ENCODE measurements around the gene KRT36. TPM values are rescaled to one million over a fixed set of nuclear protein-coding genes. Genes with fewer than 3 reads are reported as not detected.
A peak's percentile ranks its signal among the peaks of the same experiment; 100 is the strongest.

Gene KRT36
- total RNA-seq, 2 donors from 2014 or later: not detected

DNA sequence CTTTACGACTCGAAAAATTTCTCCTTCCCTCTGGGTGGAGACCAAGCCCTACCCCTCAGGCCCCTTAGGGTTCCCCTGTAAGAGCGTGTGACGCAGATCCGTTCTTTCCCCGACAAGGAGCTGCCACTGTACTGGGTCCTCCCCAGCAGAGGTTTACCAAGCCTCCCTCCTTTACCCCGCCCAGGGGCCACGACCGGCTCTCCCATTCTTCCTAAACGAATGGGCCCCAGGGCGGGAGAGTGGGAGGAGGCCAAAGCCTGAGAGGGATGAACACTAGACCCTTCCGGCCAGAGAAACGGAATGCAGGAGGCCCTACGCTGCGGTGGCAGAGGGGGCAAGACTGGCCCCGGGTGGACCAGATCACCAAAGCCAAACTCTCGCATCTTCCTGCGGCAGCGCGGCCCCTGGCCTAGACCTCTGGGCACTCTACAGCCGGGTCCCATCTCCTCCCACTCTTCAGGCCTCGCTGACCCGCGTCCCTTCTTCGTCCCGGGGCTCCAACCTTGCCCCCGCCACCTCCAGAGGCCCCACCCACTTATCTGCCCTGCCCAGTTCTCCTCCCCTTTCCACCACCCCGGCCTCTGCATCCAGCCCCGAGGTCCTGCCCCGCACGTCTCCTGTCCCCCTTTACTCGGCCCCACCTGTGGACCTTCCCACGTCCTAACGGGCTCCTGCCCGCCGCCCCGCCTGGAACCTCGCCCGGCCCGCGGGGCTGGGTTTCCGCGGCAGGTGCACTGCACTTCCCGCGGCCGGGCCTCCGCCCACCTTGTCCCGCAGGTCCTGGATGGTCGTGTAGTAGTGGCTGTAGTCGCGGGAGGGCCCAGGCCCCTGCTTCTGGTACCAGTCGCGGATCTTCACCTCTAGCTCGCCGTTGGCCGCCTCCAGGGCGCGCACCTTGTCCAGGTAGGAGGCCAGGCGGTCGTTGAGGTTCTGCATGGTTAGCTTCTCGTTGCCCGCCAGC, 37.6 kb upstream of the KRT36 start:
- no peak for DNase-seq (ENCODE audit: low spot score)
- Histone ChIP-seq H3K4me3 (peak overlapping the region; percentile 44 to 51), H3K4me1 (replicated peaks) (peaks cover 8% of the 10 kb centered on the region), H3K27me3 (replicated peaks; ENCODE audit: insufficient read depth) (no peaks in the 10 kb centered on the region), H3K9me3 (no peaks in the 10 kb centered on the region), H3K36me3 (no peaks in the 10 kb centered on the region), H3K27ac (peak overlapping the region; percentile 70 to 76)
- intact Hi-C loops (cut with DNase I): no loop called here
- TF ChIP-seq POLR2A (IDR thresholded peaks at IDR 0.05): peak; percentile 21
- TF ChIP-seq, protein P1, sequence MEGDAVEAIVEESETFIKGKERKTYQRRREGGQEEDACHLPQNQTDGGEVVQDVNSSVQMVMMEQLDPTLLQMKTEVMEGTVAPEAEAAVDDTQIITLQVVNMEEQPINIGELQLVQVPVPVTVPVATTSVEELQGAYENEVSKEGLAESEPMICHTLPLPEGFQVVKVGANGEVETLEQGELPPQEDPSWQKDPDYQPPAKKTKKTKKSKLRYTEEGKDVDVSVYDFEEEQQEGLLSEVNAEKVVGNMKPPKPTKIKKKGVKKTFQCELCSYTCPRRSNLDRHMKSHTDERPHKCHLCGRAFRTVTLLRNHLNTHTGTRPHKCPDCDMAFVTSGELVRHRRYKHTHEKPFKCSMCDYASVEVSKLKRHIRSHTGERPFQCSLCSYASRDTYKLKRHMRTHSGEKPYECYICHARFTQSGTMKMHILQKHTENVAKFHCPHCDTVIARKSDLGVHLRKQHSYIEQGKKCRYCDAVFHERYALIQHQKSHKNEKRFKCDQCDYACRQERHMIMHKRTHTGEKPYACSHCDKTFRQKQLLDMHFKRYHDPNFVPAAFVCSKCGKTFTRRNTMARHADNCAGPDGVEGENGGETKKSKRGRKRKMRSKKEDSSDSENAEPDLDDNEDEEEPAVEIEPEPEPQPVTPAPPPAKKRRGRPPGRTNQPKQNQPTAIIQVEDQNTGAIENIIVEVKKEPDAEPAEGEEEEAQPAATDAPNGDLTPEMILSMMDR (IDR thresholded peaks at IDR 0.05): peak in 1 of 4 experiments; percentile 11
- no peak for TF ChIP-seq POLR2AphosphoS5 (IDR thresholded peaks at IDR 0.05)
- 25% methylated on average over 53 of the region's 62 CpGs for WGBS

DNA sequence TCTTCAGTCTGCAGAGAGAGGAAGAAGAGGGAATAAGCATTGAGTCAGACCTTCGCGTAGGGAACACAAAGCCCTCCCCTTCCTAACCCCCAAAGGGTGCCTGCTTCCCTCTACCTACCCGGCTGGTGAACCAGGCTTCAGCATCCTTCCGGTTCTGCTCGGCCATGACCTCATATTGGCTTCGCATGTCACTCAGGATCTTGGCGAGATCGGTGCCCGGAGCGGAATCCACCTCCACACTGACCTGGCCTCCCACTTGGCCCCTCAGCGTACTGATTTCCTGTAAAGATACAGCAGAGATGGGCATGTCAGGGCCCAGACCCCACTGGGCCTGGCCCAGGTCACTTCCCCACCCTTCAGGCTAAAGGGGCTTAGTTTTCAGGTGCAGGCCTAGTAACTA, 34.6 kb upstream of the KRT36 start:
- H3K4me3 ChIP-seq: peak overlapping the region in 1 of 2 donors; percentile 6
- no peaks in the 10 kb centered on the region for H3K27me3 ChIP-seq (replicated peaks; ENCODE audit: insufficient read depth)
- intact Hi-C loops (cut with DNase I): no loop called here

DNA sequence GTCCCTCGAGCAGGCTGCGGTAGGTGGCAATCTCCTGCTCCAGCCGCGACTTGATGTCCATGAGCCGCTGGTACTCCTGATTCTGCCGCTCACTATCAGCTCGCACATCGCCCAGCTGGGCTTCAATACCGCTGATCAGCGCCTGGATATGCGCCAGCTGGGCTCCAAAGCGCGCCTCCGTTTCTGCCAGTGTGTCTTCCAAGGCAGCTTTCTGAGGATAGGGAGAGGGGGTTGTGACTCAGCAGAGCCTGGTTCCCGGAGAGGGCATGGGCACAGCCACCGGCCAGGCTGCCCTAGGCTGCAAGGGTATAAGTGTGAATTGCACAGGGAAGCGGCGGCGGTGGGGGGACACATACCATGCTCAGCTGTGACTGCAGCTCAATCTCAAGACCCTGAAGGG, 34.1 kb upstream of the KRT36 start:
- peaks cover 8% of the 10 kb centered on the region for H3K4me1 ChIP-seq (replicated peaks)

More for the DNA sequence above, 34.6 kb upstream of the KRT36 start:
- H3K27ac ChIP-seq: peak overlapping the region in 1 of 2 donors; percentile 38
- TF ChIP-seq, protein P1 (IDR thresholded peaks at IDR 0.05): no peak
- TF ChIP-seq POLR2A (IDR thresholded peaks at IDR 0.05) (no peak), POLR2AphosphoS5 (IDR thresholded peaks at IDR 0.05) (no peak)
- H3K36me3 ChIP-seq: no peaks in the 10 kb centered on the region
- no peak for DNase-seq (ENCODE audit: low spot score)
- H3K9me3 ChIP-seq: no peaks in the 10 kb centered on the region
- peaks cover 8% of the 10 kb centered on the region for H3K4me1 ChIP-seq (replicated peaks)
- WGBS: 71% methylated on average over 11 of the region's 11 CpGs

DNA sequence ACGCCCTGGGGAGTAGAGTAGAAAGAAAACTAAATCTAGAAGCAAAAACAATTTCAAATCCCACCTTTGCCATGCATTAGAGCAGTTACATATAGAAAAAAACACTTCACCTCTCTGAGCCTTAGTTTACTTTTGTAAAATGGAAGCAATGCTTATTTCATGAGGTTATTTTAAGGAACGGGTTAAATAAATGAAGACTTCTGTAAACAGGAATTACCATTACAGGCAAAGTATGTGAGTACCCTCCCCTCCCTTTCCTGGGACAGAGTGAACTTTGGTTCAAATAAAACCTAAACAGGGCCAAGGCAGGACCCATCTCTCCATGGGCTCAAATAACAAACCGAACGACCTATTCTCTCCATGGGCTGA, 33.5 kb upstream of the KRT36 start:
- TF ChIP-seq POLR2AphosphoS5 (IDR thresholded peaks at IDR 0.05) (no peak), POLR2A (IDR thresholded peaks at IDR 0.05) (no peak)
- TF ChIP-seq, protein P1 (IDR thresholded peaks at IDR 0.05): no peak
- H3K4me1 ChIP-seq (replicated peaks): peaks cover 8% of the 10 kb centered on the region

More for the DNA sequence above, 34.1 kb upstream of the KRT36 start:
- H3K36me3 ChIP-seq: no peaks in the 10 kb centered on the region
- whole genome bisulfite sequencing: 4% methylated on average over 17 of the region's 19 CpGs
- TF ChIP-seq, protein P1 (IDR thresholded peaks at IDR 0.05): no peak
- TF ChIP-seq POLR2A (IDR thresholded peaks at IDR 0.05) (no peak), POLR2AphosphoS5 (IDR thresholded peaks at IDR 0.05) (no peak)
- intact Hi-C loops (cut with DNase I): no loop called here
- H3K27me3 ChIP-seq (replicated peaks; ENCODE audit: insufficient read depth): no peaks in the 10 kb centered on the region
- DNase-seq (ENCODE audit: low spot score): no peak
- peak overlapping the region in 1 of 2 donors; percentile 6 for H3K4me3 ChIP-seq
- H3K27ac ChIP-seq: peak overlapping the region in 1 of 2 donors; percentile 38
- no peaks in the 10 kb centered on the region for H3K9me3 ChIP-seq

More for the DNA sequence above, 33.5 kb upstream of the KRT36 start:
- DNase-seq (ENCODE audit: low spot score): no peak
- H3K9me3 ChIP-seq: no peaks in the 10 kb centered on the region
- peak overlapping the region in 1 of 2 donors; percentile 38 for H3K27ac ChIP-seq
- no peaks in the 10 kb centered on the region for H3K27me3 ChIP-seq (replicated peaks; ENCODE audit: insufficient read depth)
- no peak overlapping the region for H3K4me3 ChIP-seq
- H3K36me3 ChIP-seq: no peaks in the 10 kb centered on the region
- intact Hi-C loops (cut with DNase I): no loop called here
- WGBS: 26% methylated on average over 4 of the region's 4 CpGs
